K562 (cell line): Measurements from ENCODE around the gene PAN3. TPM values are rescaled to one million over a fixed set of nuclear protein-coding genes. Genes with fewer than 3 reads are reported as not detected.
A peak's percentile ranks its signal among the peaks of the same experiment; 100 is the strongest.

Experiments used
- ATAC-seq: fragments of 200-7000 bp; cut with Tn5 transposase; 3 replicates; pipeline ENCODE4 v1.9.1; 2020; ENCODE audit warnings: moderate library complexity
- BruUV-seq: library from RNA; stranded (reverse); fragments of 400-500 nt; replicated peaks from 2 replicates; lab custom pipeline; 2021; lab: Mats Ljungman, UMichigan
- CTCF ChIA-PET: fragments of 300-600 bp; formaldehyde crosslinking; extraction: SDS; loops from one replicate; lab custom pipeline; 2021; ENCODE audit warnings: low intra/inter-chr PET ratio; lab: Yijun Ruan, JAX
- POLR2A ChIA-PET: fragments of 300-600, 350-650 bp; sonication (Branson Sonifier 250); formaldehyde crosslinking; extraction: SDS; loops from one replicate; lab custom pipeline; 2021; ENCODE audit warnings: antibody characterized with exemption, inconsistent platforms; lab: Yijun Ruan, JAX
- DNase-seq, 4 experiments: peaks; one replicate each; pipeline versions ENCODE4 v3.0.0 to v3.0.0-alpha.2; 2011 to 2018; ENCODE audit warnings: low spot score in 3 of 4, mixed read lengths in 3 of 4; ENCODE audit errors: extremely low read depth in 1 of 4
- FAIRE-seq: peaks from 2 replicates; lab custom pipeline; 2011; peaks lifted over from hg19 to GRCh38; lab: Jason Lieb, UNC
- H2AFZ ChIP-seq: 2 replicates; pipeline ENCODE4 v1.6.0; 2011; ENCODE audit warnings: low read depth, low read length, control low read depth, inconsistent platforms
- H3K27ac ChIP-seq: fragments of 200-600 bp; 3 replicates; pipeline ENCODE4 v1.8.0; 2011; ENCODE audit warnings: low read depth, mild to moderate bottlenecking, control low read depth, inconsistent platforms, low read length, moderate library complexity, mixed read lengths; ENCODE audit errors: extremely low read depth
- H3K27me3 ChIP-seq, 2 experiments: fragments of 300-600 bp in 1 of 2; 2 replicates in 1 of 2; 3 replicates in 1 of 2; pipeline versions ENCODE4 v1.6.0 to v1.8.0; 2011; ENCODE audit warnings: inconsistent platforms in 2 of 2, low read length in 2 of 2, mild to moderate bottlenecking in 1 of 2, mixed read lengths in 1 of 2, moderate library complexity in 1 of 2; ENCODE audit not compliant: control insufficient read depth in 2 of 2, insufficient read depth in 2 of 2
- H3K36me3 ChIP-seq: fragments of 300-600 bp; 3 replicates; pipeline ENCODE4 v1.8.0; 2011; ENCODE audit warnings: mild to moderate bottlenecking, low read length, inconsistent platforms; ENCODE audit not compliant: control insufficient read depth, insufficient read depth
- H3K4me1 ChIP-seq, 2 experiments: fragments of 200-600 bp in 1 of 2; replicated peaks in 1 of 2; 2 replicates in 1 of 2; 3 replicates in 1 of 2; pipeline versions ENCODE4 v1.5.1 to v1.8.0; 2011; ENCODE audit warnings: inconsistent platforms in 2 of 2, low read length in 2 of 2, mild to moderate bottlenecking in 1 of 2, mixed read lengths in 1 of 2, moderate library complexity in 1 of 2; ENCODE audit not compliant: control insufficient read depth in 2 of 2, insufficient read depth in 2 of 2
- H3K4me2 ChIP-seq: 2 replicates; pipeline ENCODE4 v1.6.1; 2011; ENCODE audit warnings: low read length, control low read depth, inconsistent platforms, mixed read lengths; ENCODE audit not compliant: insufficient read depth
- H3K4me3 ChIP-seq: fragments of 200-600 bp; sonication (generic), shearing (Covaris generic); 2 replicates; pipeline ENCODE4 v1.5.1; 2016; ENCODE audit warnings: control low read depth, inconsistent platforms
- H3K79me2 ChIP-seq: fragments of 200-600 bp; 3 replicates; pipeline ENCODE4 v1.8.0; 2011; ENCODE audit warnings: low read length, inconsistent platforms; ENCODE audit not compliant: control insufficient read depth, insufficient read depth
- H3K9ac ChIP-seq, 2 experiments: 2 replicates each; pipeline versions ENCODE4 v1.6.0 to v1.6.1; 2011; ENCODE audit warnings: low read depth in 2 of 2, low read length in 2 of 2, control low read depth in 1 of 2, inconsistent platforms in 1 of 2, mild to moderate bottlenecking in 1 of 2, mixed read lengths in 1 of 2; ENCODE audit not compliant: insufficient read depth in 1 of 2
- H3K9me1 ChIP-seq: one replicate; pipeline ENCODE4 v1.6.0; 2011; ENCODE audit warnings: inconsistent platforms, mild to moderate bottlenecking, low read length, moderate library complexity; ENCODE audit not compliant: control insufficient read depth, insufficient read depth
- H3K9me3 ChIP-seq: replicated peaks from 2 replicates; pipeline ENCODE4 v1.5.1; 2011; ENCODE audit warnings: low read depth, low read length, inconsistent platforms; ENCODE audit not compliant: control insufficient read depth, insufficient read depth
- H4K20me1 ChIP-seq: replicated peaks from 2 replicates; pipeline ENCODE4 v1.6.1; 2011; ENCODE audit warnings: low read length, inconsistent platforms, mixed read lengths; ENCODE audit not compliant: control insufficient read depth, insufficient read depth
- KAT7 ChIP-seq: sonication (generic); formaldehyde crosslinking; IDR thresholded peaks from 2 replicates; pipeline ENCODE4 v1.8.0; 2022; ENCODE audit warnings: missing genetic modification reagents, mild to moderate bottlenecking, borderline replicate concordance
- NCOR1 ChIP-seq: fragments of 450-650 bp; IDR thresholded peaks from 2 replicates; pipeline ENCODE4 v1.6.1; 2016; ENCODE audit warnings: mild to moderate bottlenecking, moderate library complexity
- NKRF ChIP-seq: fragments of 450-650 bp; IDR thresholded peaks from 2 replicates; pipeline ENCODE4 v1.6.1; 2016; ENCODE audit warnings: borderline replicate concordance
- SP1 ChIP-seq: sonication (generic); formaldehyde crosslinking; IDR thresholded peaks from 2 replicates; pipeline ENCODE4 v1.8.1; 2022; ENCODE audit warnings: mild to moderate bottlenecking, missing genetic modification reagents
- ZNF511 ChIP-seq: sonication (generic); formaldehyde crosslinking; IDR thresholded peaks from 2 replicates; pipeline ENCODE4 v1.8.0; 2022; ENCODE audit warnings: mild to moderate bottlenecking, missing genetic modification reagents
- ZNF57 ChIP-seq: fragments of 450-650 bp; formaldehyde crosslinking; IDR thresholded peaks from 2 replicates; pipeline ENCODE4 v1.4.0; 2020; ENCODE audit warnings: mild to moderate bottlenecking, moderate library complexity
- WGBS: fragments of 100-300 bp; shearing (Covaris generic); methylation state at CpG from one replicate; pipeline ENCODE4 v1.1.6; 2016; ENCODE audit warnings: low coverage, mixed read lengths; ENCODE audit not compliant: insufficient coverage; ENCODE audit errors: missing lambda C conversion rate; 5-methylcytosine and 5-hydroxymethylcytosine counted together
- in situ Hi-C: fragments of 300-500 bp; cut with MboI; formaldehyde crosslinking; loops from 4 replicates; pipeline ENCODE4 v1.15.0; 2018; ENCODE audit warnings: inconsistent platforms, mixed read lengths
- intact Hi-C: fragments of 100-400 bp; cut with micrococcal nuclease; formaldehyde crosslinking; loops from 2 replicates; pipeline ENCODE4 v1.14.2; 2022
- polyA plus RNA-seq, 8 experiments: library from polyadenylated mRNA; depleted of rRNA in 4 of 8; stranded (reverse) in 5 of 8; unstranded in 3 of 8; fragments of >200 nt; fragmentation: Nextera tagmentation in 2 of 8; fragmentation: Illumina TruSeq in 1 of 8; extraction: Ambion mirVana in 2 of 8; extraction: Trizol in 1 of 8; gene quantifications; 2 replicates each; pipeline versions ENCODE4 v1.2.1 to v1.2.3, GENCODE V29; 2011 to 2014; ENCODE audit warnings: inconsistent platforms in 1 of 8, missing spikeins in 1 of 8
- total RNA-seq, 7 experiments: library from RNA; depleted of rRNA in 6 of 7; stranded (reverse); fragments of >200 nt in 6 of 7; fragmentation: Illumina TruSeq in 2 of 7; extraction: Trizol in 2 of 7; gene quantifications; 2 replicates each; pipeline versions ENCODE4 v1.2.1 to v1.2.3, GENCODE V29; 2011 to 2021; ENCODE audit warnings: low replicate concordance in 1 of 7
- TF ChIP-seq, protein P1 (sequence below): fragments of 450-650 bp; IDR thresholded peaks from one replicate; pipeline ENCODE4 v1.6.1; 2018; ENCODE audit warnings: mild to moderate bottlenecking, moderate library complexity; ENCODE audit not compliant: partially characterized antibody
- TF ChIP-seq, protein P2 (sequence below): fragments of 450-650 bp; IDR thresholded peaks from 2 replicates; pipeline ENCODE4 v1.6.1; 2014; ENCODE audit warnings: low read depth, mild to moderate bottlenecking, moderate library complexity, borderline replicate concordance

PAN3 gene
- total and polyA plus RNA-seq, 9 of the 15 experiments (the other 6 are each of a cell fraction or from before 2014, with no cell fraction given): 7.2 to 19.9 (median 11.6) TPM

DNA sequence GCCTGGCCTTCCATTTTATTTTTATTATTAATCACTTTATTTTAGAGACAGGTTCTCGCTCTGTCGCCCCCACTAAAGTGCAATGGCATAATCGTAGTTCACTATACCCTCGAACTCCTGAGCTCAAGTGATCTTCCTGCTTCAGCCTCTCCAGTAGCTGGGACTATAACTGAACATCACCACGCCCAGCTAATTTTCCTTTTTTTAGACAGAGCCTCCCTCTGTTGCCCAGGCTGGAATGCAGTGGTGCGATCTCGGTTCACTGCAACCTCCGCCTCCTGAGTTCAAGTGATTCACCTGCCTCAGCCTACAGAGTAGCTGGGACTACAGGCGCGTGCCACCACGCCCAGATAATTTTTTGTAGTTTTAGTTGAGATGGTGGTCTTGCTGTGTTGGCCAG is 6.7 kb upstream of the PAN3 start (continued):
- TF ChIP-seq, protein P1, sequence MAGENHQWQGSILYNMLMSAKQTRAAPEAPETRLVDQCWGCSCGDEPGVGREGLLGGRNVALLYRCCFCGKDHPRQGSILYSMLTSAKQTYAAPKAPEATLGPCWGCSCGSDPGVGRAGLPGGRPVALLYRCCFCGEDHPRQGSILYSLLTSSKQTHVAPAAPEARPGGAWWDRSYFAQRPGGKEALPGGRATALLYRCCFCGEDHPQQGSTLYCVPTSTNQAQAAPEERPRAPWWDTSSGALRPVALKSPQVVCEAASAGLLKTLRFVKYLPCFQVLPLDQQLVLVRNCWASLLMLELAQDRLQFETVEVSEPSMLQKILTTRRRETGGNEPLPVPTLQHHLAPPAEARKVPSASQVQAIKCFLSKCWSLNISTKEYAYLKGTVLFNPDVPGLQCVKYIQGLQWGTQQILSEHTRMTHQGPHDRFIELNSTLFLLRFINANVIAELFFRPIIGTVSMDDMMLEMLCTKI: no peak
- no peak for TF ChIP-seq ZNF57 (CRISPR knock-in tag)
- no peak for TF ChIP-seq NKRF
- no peak for TF ChIP-seq ZNF511
- no peak for TF ChIP-seq KAT7 (CRISPR knock-in tag)

DNA sequence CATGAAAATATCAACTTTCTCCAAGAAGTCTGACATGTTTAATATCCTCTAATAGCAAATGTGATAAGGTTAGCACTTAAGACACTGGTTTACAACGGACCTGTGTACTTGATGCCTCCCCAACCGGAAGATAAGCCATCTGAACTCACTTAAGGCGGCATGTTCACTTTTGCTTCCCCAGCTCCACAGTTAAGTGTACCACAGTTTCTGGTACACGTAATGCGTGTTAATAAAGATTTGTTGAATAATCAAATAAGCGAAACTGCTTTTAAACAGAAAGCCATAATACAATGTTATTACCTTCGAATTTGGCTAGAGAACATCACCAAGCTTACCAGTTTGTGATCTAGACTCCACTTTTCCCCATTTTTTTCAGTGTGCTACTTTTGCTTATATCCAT is 1.4 kb upstream of the PAN3 start:
- Histone ChIP-seq H3K27ac (peak overlapping the region; percentile 95), H3K4me1 (peaks cover under 1 to 17% of the 10 kb centered on the region in 2 experiments; a peak in 4 of 5 replicates), H3K79me2 (peaks cover 53% of the 10 kb centered on the region), H3K9ac (peak overlapping the region in 1 of 2 experiments; percentile 95; a peak in 2 of 4 replicates), H3K27me3 (no peaks in the 10 kb centered on the region), H3K9me3 (no peaks in the 10 kb centered on the region), H3K4me2 (peak overlapping the region; percentile 96), H2AFZ (peak overlapping the region; percentile 33; the same call in 1 of the 2 replicates), H3K9me1 (no peaks in the 10 kb centered on the region), H3K36me3 (no peaks in the 10 kb centered on the region), H3K4me3 (peak overlapping the region; percentile 96), H4K20me1 (0 out of 2 replicates have a peak, but pooled peaks cover 3% of the 10 kb centered on the region)
- no TSS peak for BruUV-seq
- DNase-seq: peak in 2 of 4 experiments; percentile 27 to 59
- FAIRE-seq: peak; percentile 90
- CTCF ChIA-PET: no interaction called here
- POLR2A ChIA-PET: interaction anchor here (1.1 to 1.4 kb wide), 2 partner anchors 19 to 30 kb away, joined by 3 to 4 read pairs; no protein-coding TSS in a partner anchor
- 0 out of 3 replicates have a peak, but pooled peaks have one; percentile 13 for ATAC-seq
- in situ Hi-C loops: no loop called here
- intact Hi-C loops: loop anchor here (10.0 kb wide), 1 partner anchor 158 kb away; no protein-coding TSS in a partner anchor
- WGBS: 0% methylated on average over 7 of the region's 7 CpGs
- TF ChIP-seq SP1 (CRISPR knock-in tag) (0 out of 2 replicates have a peak, but pooled peaks have one; percentile 15), NCOR1 (0 out of 2 replicates have a peak, but pooled peaks have one; percentile 6)
- TF ChIP-seq, protein P2, sequence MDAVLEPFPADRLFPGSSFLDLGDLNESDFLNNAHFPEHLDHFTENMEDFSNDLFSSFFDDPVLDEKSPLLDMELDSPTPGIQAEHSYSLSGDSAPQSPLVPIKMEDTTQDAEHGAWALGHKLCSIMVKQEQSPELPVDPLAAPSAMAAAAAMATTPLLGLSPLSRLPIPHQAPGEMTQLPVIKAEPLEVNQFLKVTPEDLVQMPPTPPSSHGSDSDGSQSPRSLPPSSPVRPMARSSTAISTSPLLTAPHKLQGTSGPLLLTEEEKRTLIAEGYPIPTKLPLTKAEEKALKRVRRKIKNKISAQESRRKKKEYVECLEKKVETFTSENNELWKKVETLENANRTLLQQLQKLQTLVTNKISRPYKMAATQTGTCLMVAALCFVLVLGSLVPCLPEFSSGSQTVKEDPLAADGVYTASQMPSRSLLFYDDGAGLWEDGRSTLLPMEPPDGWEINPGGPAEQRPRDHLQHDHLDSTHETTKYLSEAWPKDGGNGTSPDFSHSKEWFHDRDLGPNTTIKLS: no peak
